Activated CD8-positive, alpha-beta memory T cell treated with anti-CD3 and anti-CD28 coated beads, Interleukin-2, amount 10 ng/mL, durations not matched to agents 7 days and 5 days (primary cell): Measurements from ENCODE around the gene CTAG1B. TPM values are rescaled to one million over a fixed set of nuclear protein-coding genes. Genes with fewer than 3 reads are reported as not detected.
A peak's percentile ranks its signal among the peaks of the same experiment; 100 is the strongest.
"Not testable (repeated sequence)": the region's sequence is repeated elsewhere in the genome, so short reads cannot be mapped to it uniquely, and the experiment has no call there.

Experiments used
- ATAC-seq: fragments of 150-1000 bp; cut with Tn5 transposase; one replicate; pipeline ENCODE4 v1.10.0; 2021; ENCODE audit warnings: moderate library complexity
- CTCF ChIA-PET: fragments of 350-600 bp; sonication (Branson Sonifier 250); formaldehyde crosslinking; loops from one replicate; lab custom pipeline; 2021; ENCODE audit warnings: antibody characterized with exemption; lab: Charles Lee
- DNase-seq: peaks from one replicate; pipeline ENCODE4 v3.0.0-alpha.2; 2020
- H3K27ac Mint-ChIP-seq: one replicate; pipeline ENCODE4 v1.8.0; 2021; ENCODE audit warnings: mild to moderate bottlenecking, mixed read lengths
- H3K27me3 Mint-ChIP-seq: one replicate; pipeline ENCODE4 v1.8.0; 2021; ENCODE audit warnings: mixed read lengths
- H3K36me3 Mint-ChIP-seq: one replicate; pipeline ENCODE4 v1.8.0; 2021; ENCODE audit warnings: mild to moderate bottlenecking, mixed read lengths
- H3K4me1 Mint-ChIP-seq: one replicate; pipeline ENCODE4 v1.8.0; 2021; ENCODE audit warnings: mixed read lengths
- H3K4me3 Mint-ChIP-seq: one replicate; pipeline ENCODE4 v1.8.0; 2021; ENCODE audit warnings: mild to moderate bottlenecking, moderate library complexity, mixed read lengths
- H3K9me3 Mint-ChIP-seq: one replicate; pipeline ENCODE4 v1.8.0; 2022; ENCODE audit warnings: low read depth, mixed read lengths
- total RNA-seq, 2 experiments: library from RNA; stranded (reverse); gene quantifications; one replicate each; pipeline ENCODE4 v1.2.3, GENCODE V29; 2021

The CTAG1B gene
- total RNA-seq: not detected

- H3K36me3 Mint-ChIP-seq, H3K27me3 Mint-ChIP-seq, CTCF ChIA-PET, H3K4me3 Mint-ChIP-seq, H3K9me3 Mint-ChIP-seq, H3K4me1 Mint-ChIP-seq, ATAC-seq, H3K27ac Mint-ChIP-seq, DNase-seq: not testable (repeated sequence)
Observed at GRCh38 chrX:154619182-154619581, at the start of gene CTAG1B. CTAG1B (minus strand) TSS chrX:154619282; CDS start chrX:154619218, 64 bp downstream.

DNA sequence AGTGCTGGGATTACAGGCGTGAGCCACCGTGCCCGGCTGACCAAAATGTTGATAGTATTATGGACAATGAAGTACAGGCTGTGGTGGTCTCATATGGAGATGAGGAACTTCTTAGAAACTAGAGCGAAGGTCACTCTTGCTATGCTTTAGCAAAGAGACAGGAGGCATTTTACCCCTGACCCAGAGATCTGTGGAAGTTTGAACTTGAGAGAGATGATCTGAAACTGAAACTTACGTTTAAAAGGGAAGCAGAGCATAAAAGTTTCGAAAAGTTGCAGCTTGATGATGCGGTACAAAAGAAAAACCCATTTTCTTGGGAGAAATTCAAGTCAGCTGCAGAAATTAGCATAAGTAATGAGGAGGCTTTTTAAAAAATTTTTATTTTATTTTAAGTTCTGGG lies 42.8 kb upstream of the CTAG1B start:
- CTCF ChIA-PET: interaction anchor here (0.8 kb wide), 2 partner anchors 72 to 86 kb away, joined by 3 read pairs; no protein-coding TSS in a partner anchor
- H3K4me1 Mint-ChIP-seq: peaks cover 17% of the 10 kb centered on the region

GRCh38 chrX:154661170-154661569 lies 42.1 kb upstream of the CTAG1B start:
- no peak overlapping the region for H3K4me3 Mint-ChIP-seq
- peaks cover 17% of the 10 kb centered on the region for H3K4me1 Mint-ChIP-seq
- peaks cover 5% of the 10 kb centered on the region for H3K36me3 Mint-ChIP-seq
- H3K9me3 Mint-ChIP-seq: no peaks in the 10 kb centered on the region
- CTCF ChIA-PET: no interaction called here
- no peaks in the 10 kb centered on the region for H3K27me3 Mint-ChIP-seq
- DNase-seq (no peak), ATAC-seq (no peak)
- H3K27ac Mint-ChIP-seq: no peak overlapping the region

More for the DNA sequence above, 42.8 kb upstream of the CTAG1B start:
- no peak overlapping the region for H3K27ac Mint-ChIP-seq
- H3K36me3 Mint-ChIP-seq: peaks cover 5% of the 10 kb centered on the region
- no peaks in the 10 kb centered on the region for H3K27me3 Mint-ChIP-seq
- H3K4me3 Mint-ChIP-seq: no peak overlapping the region
- no peak for ATAC-seq
- DNase-seq: no peak
- H3K9me3 Mint-ChIP-seq: no peaks in the 10 kb centered on the region

GRCh38 chrX:154660541-154660940 lies 41.5 kb upstream of the CTAG1B start:
- CTCF ChIA-PET: no interaction called here
- H3K9me3 Mint-ChIP-seq: no peaks in the 10 kb centered on the region
- no peak overlapping the region for H3K4me3 Mint-ChIP-seq
- H3K27ac Mint-ChIP-seq: no peak overlapping the region
- no peak for DNase-seq
- H3K27me3 Mint-ChIP-seq: no peaks in the 10 kb centered on the region
- ATAC-seq: peak; percentile 27
- peaks cover 5% of the 10 kb centered on the region for H3K36me3 Mint-ChIP-seq
- peaks cover 14% of the 10 kb centered on the region for H3K4me1 Mint-ChIP-seq

- ATAC-seq: no peak
- Mint-ChIP-seq H3K4me1 (peaks cover 13% of the 10 kb centered on the region), H3K4me3 (no peak overlapping the region), H3K27ac (no peak overlapping the region), H3K9me3 (no peaks in the 10 kb centered on the region), H3K36me3 (peaks cover 5% of the 10 kb centered on the region), H3K27me3 (no peaks in the 10 kb centered on the region)
- no peak for DNase-seq
- CTCF ChIA-PET: no interaction called here
Observed at GRCh38 chrX:154658957-154659356, 39.9 kb upstream of the CTAG1B start.

- Mint-ChIP-seq H3K27ac (no peak overlapping the region), H3K36me3 (peaks cover 5% of the 10 kb centered on the region), H3K4me3 (no peak overlapping the region), H3K4me1 (peaks cover 13% of the 10 kb centered on the region), H3K9me3 (no peaks in the 10 kb centered on the region), H3K27me3 (no peaks in the 10 kb centered on the region)
- CTCF ChIA-PET: no interaction called here
- no peak for DNase-seq
- no peak for ATAC-seq
Observed at GRCh38 chrX:154658187-154658586, 39.1 kb upstream of the CTAG1B start.

DNA sequence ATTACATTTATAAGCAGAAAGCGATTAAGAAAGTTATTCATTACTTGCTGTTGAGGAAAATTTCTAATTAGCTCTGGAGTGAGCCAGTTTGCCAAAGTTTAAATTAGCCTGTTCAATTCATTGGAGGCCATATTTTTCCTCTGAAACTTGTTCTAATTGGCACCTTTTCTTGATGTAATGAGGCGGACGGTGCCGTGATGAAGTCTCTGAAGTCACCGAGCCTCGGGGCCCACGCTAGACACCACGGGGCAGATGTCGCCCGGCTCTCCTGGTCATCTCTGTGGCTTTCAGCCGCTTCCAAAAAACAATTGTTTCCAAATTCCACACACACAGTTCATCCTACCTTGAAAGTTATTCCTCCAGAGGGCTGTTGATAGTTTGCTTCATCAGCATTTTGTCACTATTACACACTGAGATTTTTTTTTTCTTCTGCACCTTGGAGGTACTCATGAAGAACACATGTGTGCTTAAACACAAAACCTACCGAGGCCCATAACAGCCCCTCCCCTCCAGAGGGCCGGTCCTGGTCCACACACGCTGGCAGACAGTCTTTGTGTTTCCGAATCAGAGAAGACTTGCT lies 38.2 kb upstream of the CTAG1B start:
- ATAC-seq (no peak), DNase-seq (no peak)
- CTCF ChIA-PET: no interaction called here
- Mint-ChIP-seq H3K4me1 (peaks cover 13% of the 10 kb centered on the region), H3K27me3 (no peaks in the 10 kb centered on the region), H3K4me3 (no peak overlapping the region), H3K9me3 (no peaks in the 10 kb centered on the region), H3K27ac (no peak overlapping the region), H3K36me3 (peaks cover 4% of the 10 kb centered on the region)

- Mint-ChIP-seq H3K9me3 (no peaks in the 10 kb centered on the region), H3K4me3 (no peak overlapping the region), H3K36me3 (no peaks in the 10 kb centered on the region), H3K4me1 (peaks cover 6% of the 10 kb centered on the region), H3K27me3 (no peaks in the 10 kb centered on the region), H3K27ac (no peak overlapping the region)
- CTCF ChIA-PET: interaction anchor here (1.0 kb wide), 1 partner anchor 93 kb away, joined by 4 read pairs; no protein-coding TSS in a partner anchor
- DNase-seq (no peak), ATAC-seq (no peak)
Observed at GRCh38 chrX:154655786-154656185, 36.7 kb upstream of the CTAG1B start.

GRCh38 chrX:154655346-154655745 lies 36.3 kb upstream of the CTAG1B start:
- DNase-seq: no peak
- Mint-ChIP-seq H3K27ac (no peak overlapping the region), H3K36me3 (no peaks in the 10 kb centered on the region), H3K27me3 (no peaks in the 10 kb centered on the region), H3K4me3 (no peak overlapping the region), H3K4me1 (peaks cover 4% of the 10 kb centered on the region), H3K9me3 (no peaks in the 10 kb centered on the region)
- ATAC-seq: no peak
- CTCF ChIA-PET: interaction anchor here (1.0 kb wide), 1 partner anchor 93 kb away, joined by 4 read pairs; no protein-coding TSS in a partner anchor

DNA sequence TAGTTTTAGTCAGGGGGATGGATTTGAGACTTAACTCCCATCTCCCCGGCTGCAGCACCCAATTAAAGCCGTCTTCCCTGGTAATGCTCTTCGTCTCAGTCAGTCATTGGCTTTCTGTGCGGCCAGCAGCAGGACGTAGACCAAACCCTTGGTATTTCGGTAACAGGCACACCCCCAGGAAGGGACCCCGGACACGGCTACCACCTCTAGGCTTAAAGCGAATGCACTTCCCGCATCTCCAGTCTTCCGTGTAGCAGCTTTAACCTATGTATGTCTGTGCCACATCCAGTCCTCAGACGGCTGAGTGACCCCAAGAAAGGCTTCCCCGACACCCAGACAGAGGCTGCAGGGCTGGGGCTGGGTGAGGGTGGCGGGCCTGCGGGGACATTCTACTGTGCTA lies 35.8 kb upstream of the CTAG1B start:
- no peak overlapping the region for H3K27ac Mint-ChIP-seq
- ATAC-seq (no peak), DNase-seq (no peak)
- no peaks in the 10 kb centered on the region for H3K36me3 Mint-ChIP-seq
- H3K4me3 Mint-ChIP-seq: no peak overlapping the region
- no peaks in the 10 kb centered on the region for H3K4me1 Mint-ChIP-seq
- no peaks in the 10 kb centered on the region for H3K27me3 Mint-ChIP-seq
- no peaks in the 10 kb centered on the region for H3K9me3 Mint-ChIP-seq
- CTCF ChIA-PET: interaction anchor here (1.0 kb wide), 1 partner anchor 94 kb away, joined by 4 read pairs; no protein-coding TSS in a partner anchor

GRCh38 chrX:154654372-154654771 lies 35.3 kb upstream of the CTAG1B start:
- H3K4me3 Mint-ChIP-seq: no peak overlapping the region
- no peaks in the 10 kb centered on the region for H3K4me1 Mint-ChIP-seq
- H3K27me3 Mint-ChIP-seq: no peaks in the 10 kb centered on the region
- H3K9me3 Mint-ChIP-seq: no peaks in the 10 kb centered on the region
- no peaks in the 10 kb centered on the region for H3K36me3 Mint-ChIP-seq
- CTCF ChIA-PET: no interaction called here
- peak overlapping the region; percentile 57 for H3K27ac Mint-ChIP-seq
- DNase-seq (no peak), ATAC-seq (no peak)

GRCh38 chrX:154653413-154653812 lies 34.3 kb upstream of the CTAG1B start, which contains the start of gene CTAG2:
CTAG2 (minus strand) TSS chrX:154653579; CDS start chrX:154653515, 64 bp downstream.
- H3K36me3 Mint-ChIP-seq, CTCF ChIA-PET, DNase-seq, H3K4me1 Mint-ChIP-seq, H3K9me3 Mint-ChIP-seq, H3K27me3 Mint-ChIP-seq: not testable (repeated sequence)
- peak within 1 kb of the TSS; percentile 11 for H3K4me3 Mint-ChIP-seq
- ATAC-seq: peak; percentile 57
- H3K27ac Mint-ChIP-seq: peak within 1 kb of the TSS; percentile 57

DNA sequence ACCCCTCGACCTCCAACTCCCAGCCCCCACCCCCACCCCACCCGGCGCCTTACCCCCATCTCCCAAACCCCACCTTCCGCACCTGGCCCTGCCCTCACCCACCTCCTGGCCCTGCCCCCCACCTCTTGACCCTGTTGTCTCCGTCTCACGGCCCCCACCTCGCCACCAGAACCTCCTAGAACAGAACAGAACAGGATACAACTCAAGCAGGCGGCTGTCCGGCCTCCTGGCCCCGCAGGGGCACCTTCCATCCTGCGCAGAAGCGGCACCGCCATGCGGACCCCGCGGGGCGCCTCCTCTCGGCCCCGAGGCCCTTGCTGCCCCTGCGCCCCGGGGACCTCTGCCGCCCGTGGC lies 33.9 kb upstream of the CTAG1B start:
- Mint-ChIP-seq H3K4me3 (peak overlapping the region; percentile 9), H3K4me1 (no peaks in the 10 kb centered on the region), H3K27me3 (no peaks in the 10 kb centered on the region), H3K9me3 (no peaks in the 10 kb centered on the region), H3K36me3 (no peaks in the 10 kb centered on the region), H3K27ac (no peak overlapping the region)
- ATAC-seq (no peak), DNase-seq (no peak)
- CTCF ChIA-PET: no interaction called here

DNA sequence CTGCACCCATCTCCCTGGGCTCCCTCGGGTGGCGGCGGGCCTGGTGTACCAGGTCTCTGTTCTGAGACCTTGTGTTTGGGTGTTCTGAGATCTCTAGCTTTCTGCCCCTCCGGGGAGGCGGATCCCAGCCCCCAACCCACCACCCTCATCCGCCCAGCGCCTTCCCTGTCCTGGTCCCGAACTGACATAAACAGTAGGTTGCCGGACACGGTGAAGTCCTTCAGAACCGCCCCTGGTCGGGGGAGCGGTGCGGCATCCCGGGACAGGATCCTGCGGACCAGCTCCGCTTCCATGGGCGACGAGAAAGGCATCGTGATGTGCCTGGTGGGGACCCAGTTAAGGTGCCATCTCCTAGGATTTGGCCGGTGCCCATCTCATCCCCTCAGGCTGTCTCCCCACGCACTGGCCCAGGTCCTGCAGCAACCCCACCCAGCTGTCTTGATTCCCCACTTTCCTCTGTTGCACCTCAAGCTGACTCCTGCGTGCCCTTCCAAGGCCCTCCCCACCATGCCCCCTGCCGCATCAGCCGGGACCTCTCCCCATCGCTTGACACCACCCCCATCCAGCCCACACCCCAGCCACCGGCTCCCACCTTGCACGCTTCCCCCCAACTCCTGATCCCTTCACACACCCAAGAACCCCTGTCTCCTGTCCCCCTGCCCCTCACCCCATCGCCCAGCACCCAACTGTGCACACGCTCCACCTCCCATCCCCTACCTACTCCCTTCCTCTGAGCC lies 33.4 kb upstream of the CTAG1B start:
- H3K9me3 Mint-ChIP-seq: no peaks in the 10 kb centered on the region
- H3K4me1 Mint-ChIP-seq: no peaks in the 10 kb centered on the region
- H3K27ac Mint-ChIP-seq: no peak overlapping the region
- no peaks in the 10 kb centered on the region for H3K27me3 Mint-ChIP-seq
- DNase-seq (no peak), ATAC-seq (no peak)
- peak overlapping the region; percentile 11 for H3K4me3 Mint-ChIP-seq
- H3K36me3 Mint-ChIP-seq: no peaks in the 10 kb centered on the region
- CTCF ChIA-PET: no interaction called here
